Femur (tissue), 1 donor: Measurements from ENCODE around the gene ATM.
"Not testable (repeated sequence)": the region's sequence is repeated elsewhere in the genome, so short reads cannot be mapped to it uniquely, and the experiment has no call there.

ENCODE experiments used
- DNase-seq: peaks from one replicate; pipeline ENCODE4 v3.0.0-alpha.2; 2017

Gene ATM

DNA sequence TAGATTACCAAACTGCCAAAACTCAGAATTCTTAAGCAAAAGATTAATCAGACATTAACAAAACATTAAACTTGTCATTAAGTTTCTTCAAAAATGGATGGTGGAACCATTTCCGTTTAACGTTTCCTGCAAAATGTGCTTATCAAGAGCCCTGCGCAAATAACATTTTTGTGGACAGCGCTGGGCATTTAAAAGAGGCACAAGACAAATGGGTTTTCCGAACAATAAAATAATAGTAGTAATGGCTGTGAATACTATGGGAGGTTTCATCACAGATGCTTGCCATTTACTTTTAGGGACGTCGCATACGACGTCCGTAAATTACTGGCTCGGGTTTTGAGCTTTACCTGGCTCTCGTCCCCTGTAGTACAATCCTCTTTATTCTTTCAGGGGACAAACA is 1.5 kb upstream of the ATM start:
- DNase-seq = no peak

DNA sequence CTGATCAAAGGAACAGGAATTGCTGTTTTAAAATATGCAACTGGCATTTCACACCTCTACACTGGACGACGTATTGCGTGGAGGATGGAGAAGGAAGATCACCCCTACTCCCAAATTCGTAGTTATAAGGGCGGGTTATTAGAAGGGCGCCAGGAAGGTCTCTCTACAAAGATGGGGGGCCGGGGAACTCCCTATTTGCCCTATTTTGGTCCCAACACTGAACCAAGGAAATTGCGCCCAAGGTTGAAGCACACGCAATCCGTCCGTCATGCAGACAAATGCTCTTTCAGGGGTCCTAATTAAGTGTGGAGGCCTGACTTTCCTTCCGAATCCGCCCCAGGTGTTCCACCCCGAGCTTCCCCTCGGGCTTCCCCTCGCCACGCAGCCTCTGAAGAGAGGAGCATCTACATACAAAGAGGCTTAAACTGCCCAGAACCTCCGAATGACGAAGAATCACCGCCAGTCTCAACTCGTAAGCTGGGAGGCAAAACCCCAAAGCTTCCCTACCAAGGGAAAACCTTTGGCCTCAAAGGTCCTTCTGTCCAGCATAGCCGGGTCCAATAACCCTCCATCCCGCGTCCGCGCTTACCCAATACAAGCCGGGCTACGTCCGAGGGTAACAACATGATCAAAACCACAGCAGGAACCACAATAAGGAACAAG is 825 bp upstream of the ATM start:
- no peak for DNase-seq

GRCh38 chr11:108223348-108224149 is 682 bp downstream of the ATM start:
- DNase-seq = no peak

- no peak for DNase-seq
Measured at GRCh38 chr11:108224366-108224765, 1.5 kb downstream of the ATM start.

- DNase-seq = no peak
Measured at GRCh38 chr11:108224911-108225786, 2.3 kb downstream of the ATM start.

DNA sequence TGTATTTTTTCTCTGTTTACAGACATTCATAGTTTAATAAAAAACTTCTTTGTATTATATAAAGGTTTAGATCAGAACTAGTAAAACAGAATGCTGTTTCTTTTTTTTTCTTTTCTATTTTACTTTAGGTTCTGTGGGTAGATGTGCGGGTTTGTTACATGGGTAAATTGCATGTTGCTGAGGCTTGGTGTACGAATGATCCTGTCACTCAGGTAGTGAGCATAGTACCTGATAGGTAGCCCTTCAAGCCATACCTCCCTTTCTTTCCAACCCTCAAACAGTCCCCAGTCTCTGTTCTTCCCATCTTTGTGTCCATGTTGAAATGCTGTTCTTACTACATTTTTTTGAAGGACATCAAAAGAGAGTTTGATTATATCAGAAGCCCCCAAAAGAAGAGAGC is 3.2 kb downstream of the ATM start:
- no peak for DNase-seq

DNA sequence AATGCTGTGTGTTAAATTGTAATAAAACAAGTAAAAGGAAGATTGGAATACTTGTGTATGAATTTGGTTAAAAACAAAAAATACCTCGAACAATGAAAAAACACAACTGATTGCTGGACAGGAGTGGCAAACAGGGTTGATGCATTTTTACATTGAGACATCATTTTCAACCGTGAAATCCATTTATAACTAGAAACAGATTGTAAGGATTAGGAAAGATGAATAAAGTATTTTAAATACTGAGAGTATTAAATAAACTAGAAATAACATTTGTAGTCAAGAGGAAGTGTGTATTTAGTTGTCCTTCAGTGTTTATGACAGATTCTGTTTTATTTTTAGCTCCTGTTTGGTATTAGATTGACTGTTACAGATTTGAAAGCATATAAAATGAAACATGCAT is 5.4 kb downstream of the ATM start:
- no peak for DNase-seq

DNA sequence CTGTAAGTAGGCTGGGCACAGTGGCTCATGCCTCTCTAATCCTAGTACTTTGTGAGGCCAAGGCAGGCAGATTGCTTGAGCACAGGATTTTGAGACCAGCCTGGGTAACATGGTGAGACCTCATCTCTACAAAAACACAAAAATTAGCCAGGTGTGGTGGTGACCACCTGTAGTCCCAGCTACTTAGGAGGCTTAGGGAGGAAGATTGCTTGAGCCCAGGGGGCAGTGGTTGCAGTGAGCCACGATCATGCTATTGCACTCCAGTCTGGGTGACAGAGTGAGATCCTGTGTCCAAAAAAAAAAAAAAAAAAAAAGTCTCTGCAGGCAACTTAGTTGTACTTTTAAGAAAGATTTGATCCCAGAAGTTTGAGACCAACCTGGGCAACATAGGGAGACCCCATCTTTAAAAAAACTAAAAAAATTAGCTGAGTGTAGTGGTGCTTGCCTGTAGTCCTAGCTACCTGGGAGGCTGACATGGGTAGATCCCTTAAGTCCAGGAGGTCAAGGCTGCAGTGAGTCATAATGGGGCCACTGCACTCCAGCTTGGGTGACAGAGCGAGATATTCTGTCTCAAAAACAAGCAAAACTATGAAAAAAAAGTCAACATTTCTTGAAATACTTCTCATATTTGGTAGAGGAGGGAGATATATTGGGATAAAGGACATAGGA is 10.5 kb downstream of the ATM start:
- DNase-seq = no peak

GRCh38 chr11:108235192-108235591 is 12.3 kb downstream of the ATM start:
- DNase-seq = no peak

- DNase-seq = no peak
Measured at GRCh38 chr11:108235633-108236032, 12.8 kb downstream of the ATM start.

GRCh38 chr11:108237058-108237481 is 14.2 kb downstream of the ATM start:
- DNase-seq = no peak

GRCh38 chr11:108239076-108239475 is 16.2 kb downstream of the ATM start:
- no peak for DNase-seq

GRCh38 chr11:108241330-108242037 is 18.6 kb downstream of the ATM start:
- DNase-seq = no peak

- DNase-seq = no peak
Measured at GRCh38 chr11:108242422-108242821, 19.6 kb downstream of the ATM start.

DNA sequence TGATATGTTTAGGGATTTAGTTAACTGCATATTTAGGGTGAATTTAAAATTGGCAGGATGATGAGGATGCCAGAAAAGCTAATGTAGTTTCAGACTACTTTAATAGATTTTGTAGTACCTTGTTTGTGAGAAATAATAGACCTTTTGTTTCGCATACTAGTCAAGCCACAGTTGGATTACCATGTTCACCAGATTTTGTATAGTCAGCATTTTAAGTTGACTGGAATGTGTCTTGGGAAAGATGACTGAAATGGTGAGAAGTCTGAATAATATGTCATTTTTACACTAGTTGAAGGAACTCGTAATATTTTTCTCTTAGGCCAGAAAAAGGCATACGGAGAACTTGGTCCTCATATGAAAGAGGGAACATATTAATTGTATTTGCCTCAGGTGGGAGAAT is 23.4 kb downstream of the ATM start:
- DNase-seq = no peak

DNA sequence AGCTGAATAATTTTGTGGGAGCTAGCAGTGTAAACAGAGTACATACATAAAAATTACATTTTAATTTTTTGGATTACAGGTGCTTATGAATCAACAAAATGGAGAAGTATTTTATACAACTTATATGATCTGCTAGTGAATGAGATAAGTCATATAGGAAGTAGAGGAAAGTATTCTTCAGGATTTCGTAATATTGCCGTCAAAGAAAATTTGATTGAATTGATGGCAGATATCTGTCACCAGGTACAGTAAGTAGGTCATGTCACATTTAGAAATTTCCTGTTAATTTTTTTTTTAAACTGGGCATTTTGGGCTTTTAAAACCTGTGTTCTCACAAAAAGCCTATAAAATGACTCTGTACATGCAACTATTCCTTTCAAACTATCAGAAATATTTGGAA is 24.0 kb downstream of the ATM start:
- no peak for DNase-seq

GRCh38 chr11:108253176-108253575 is 30.3 kb downstream of the ATM start:
- no peak for DNase-seq

GRCh38 chr11:108269583-108269982 is 46.7 kb downstream of the ATM start:
- DNase-seq = no peak

DNA sequence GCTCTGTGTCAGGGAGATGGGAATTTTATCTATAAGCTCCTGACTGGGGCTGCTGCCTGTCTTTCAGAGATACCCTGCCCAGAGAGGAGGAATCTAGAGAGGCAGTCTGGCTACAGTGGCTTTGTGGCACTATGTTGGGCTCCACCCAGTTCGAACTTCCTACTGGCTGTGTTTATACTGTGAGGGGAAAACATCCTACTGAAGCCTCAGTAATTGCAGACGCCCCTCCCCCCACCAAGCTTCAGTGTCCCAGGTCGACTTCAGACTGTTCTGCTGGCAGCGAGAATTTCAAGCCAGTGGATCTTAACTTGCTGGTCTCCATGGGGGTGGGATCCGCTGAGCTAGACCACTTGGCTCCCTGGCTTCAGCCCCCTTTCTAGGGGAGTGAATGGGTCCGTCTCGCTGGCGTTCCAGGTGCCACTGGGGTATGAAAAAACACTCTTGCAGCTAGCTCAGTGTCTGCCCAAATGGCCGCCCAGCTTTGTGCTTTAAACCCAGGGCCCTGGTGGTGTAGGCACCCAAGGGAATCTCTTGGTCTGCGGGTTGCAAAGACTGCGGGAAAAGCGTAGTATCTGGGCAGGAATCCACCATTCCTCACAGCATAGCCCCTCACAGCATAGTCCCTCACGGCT is 54.2 kb downstream of the ATM start:
- DNase-seq = not testable (repeated sequence)

DNA sequence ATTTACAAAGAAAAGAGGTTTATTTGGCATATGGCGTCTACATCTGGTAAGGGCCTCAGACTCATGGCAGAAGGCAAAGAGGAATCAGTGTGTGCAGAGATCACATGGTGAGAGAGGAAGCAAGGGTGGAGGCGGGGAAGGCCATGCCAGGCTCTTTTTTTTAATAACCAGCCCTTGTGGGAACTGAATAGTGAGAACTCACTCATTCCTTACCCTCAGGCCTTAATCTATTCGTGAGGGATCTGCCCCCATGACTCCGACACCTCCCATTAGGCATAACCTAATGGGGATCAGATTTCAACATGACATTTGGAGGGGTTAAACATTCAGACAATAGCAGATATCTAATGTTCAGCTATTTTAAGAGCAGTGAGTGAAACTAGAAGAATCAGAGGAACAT is 55.7 kb downstream of the ATM start:
- no peak for DNase-seq

GRCh38 chr11:108278954-108279353 is 56.1 kb downstream of the ATM start:
- no peak for DNase-seq

GRCh38 chr11:108286370-108286769 is 63.5 kb downstream of the ATM start:
- no peak for DNase-seq
